ENCODE measurements around the gene CIP2A. TPM values are rescaled to one million over a fixed set of nuclear protein-coding genes. Genes with fewer than 3 reads are reported as not detected.

CIP2A gene
- total and polyA plus RNA-seq, 2 donors from 2014 or later = 0.82 to 3.5 TPM

DNA sequence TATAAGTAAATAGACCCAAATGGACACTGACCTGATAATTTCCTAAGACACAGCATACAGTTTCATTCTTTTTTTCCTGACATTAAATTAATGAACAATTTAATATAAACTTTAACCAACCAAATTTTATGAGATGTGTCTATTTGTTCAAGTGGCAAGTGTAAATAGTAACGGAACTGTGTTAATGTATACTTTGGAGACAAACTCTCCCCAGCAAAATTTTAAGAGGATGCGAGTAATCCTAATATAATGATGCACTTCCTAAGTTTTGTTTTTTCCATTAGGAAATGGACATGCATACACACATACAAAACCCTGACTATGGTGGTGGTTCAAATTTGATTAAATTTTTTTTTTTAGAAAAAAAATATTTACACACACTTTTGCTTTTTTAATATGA, 40.4 kb downstream of the CIP2A start:
- Histone ChIP-seq H3K4me3 (ENCODE audit: low read length in 3 of 3) (no peak overlapping the region), H3K9me3 (ENCODE audit: control insufficient read depth in 2 of 3, insufficient read depth in 1 of 3, low read length in 3 of 3) (no peaks in the 10 kb centered on the region), H3K27ac (ENCODE audit: low read depth in 2 of 2, low read length in 2 of 2) (no peak overlapping the region), H3K4me1 (ENCODE audit: control insufficient read depth in 2 of 3, insufficient read depth in 2 of 3, low read depth in 1 of 3, low read length in 3 of 3) (no peaks in the 10 kb centered on the region), H3K36me3 (ENCODE audit: control insufficient read depth in 2 of 3, insufficient read depth in 3 of 3, low read length in 3 of 3) (no peaks in the 10 kb centered on the region), H3K9ac (ENCODE audit: low read length in 3 of 3) (no peak overlapping the region), H3K27me3 (ENCODE audit: control insufficient read depth, insufficient read depth, low read length) (no peaks in the 10 kb centered on the region)
- TF ChIP-seq CTCF (IDR thresholded peaks at IDR 0.05; ENCODE audit: borderline replicate concordance, extremely low read depth, insufficient read depth) = no peak
- no peak for DNase-seq
- intact Hi-C loops (cut with DNase I) = no loop called here
- FAIRE-seq = peak; percentile 13

GRCh38 chr3:108548304-108548703, 40.9 kb downstream of the CIP2A start:
- Histone ChIP-seq H3K4me3 (ENCODE audit: low read length in 3 of 3) (no peak overlapping the region), H3K9ac (ENCODE audit: low read length in 3 of 3) (no peak overlapping the region), H3K9me3 (ENCODE audit: control insufficient read depth in 2 of 3, insufficient read depth in 1 of 3, low read length in 3 of 3) (no peaks in the 10 kb centered on the region), H3K27me3 (ENCODE audit: control insufficient read depth, insufficient read depth, low read length) (no peaks in the 10 kb centered on the region), H3K4me1 (ENCODE audit: control insufficient read depth in 2 of 3, insufficient read depth in 2 of 3, low read depth in 1 of 3, low read length in 3 of 3) (no peaks in the 10 kb centered on the region), H3K27ac (ENCODE audit: low read depth in 2 of 2, low read length in 2 of 2) (no peak overlapping the region), H3K36me3 (ENCODE audit: control insufficient read depth in 2 of 3, insufficient read depth in 3 of 3, low read length in 3 of 3) (no peaks in the 10 kb centered on the region)
- intact Hi-C loops (cut with DNase I) = no loop called here
- DNase-seq (no peak), FAIRE-seq (no peak)
- TF ChIP-seq CTCF (IDR thresholded peaks at IDR 0.05; ENCODE audit: borderline replicate concordance, extremely low read depth, insufficient read depth) = no peak

DNA sequence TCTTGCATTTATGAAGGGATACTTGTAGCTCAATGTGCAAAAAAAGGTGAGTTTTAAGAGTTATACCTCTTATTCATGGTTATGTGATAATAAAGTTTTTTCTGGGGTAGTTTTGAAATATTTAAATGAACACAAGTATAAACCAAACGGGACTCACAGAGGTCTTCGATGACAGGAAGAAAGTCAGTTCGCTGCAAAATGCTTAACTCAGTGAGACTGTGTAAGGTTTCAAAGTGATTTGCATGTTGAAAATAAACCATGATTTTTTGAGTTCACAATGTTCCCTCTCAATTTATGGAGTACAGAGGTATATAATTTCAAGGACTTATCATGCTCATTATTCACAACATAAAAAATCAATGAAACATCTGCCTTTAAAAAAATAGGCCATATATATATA, 42.5 kb downstream of the CIP2A start:
- TF ChIP-seq CTCF (IDR thresholded peaks at IDR 0.05; ENCODE audit: borderline replicate concordance, extremely low read depth, insufficient read depth) = no peak
- Histone ChIP-seq H3K27ac (ENCODE audit: low read depth in 2 of 2, low read length in 2 of 2) (no peak overlapping the region), H3K27me3 (ENCODE audit: control insufficient read depth, insufficient read depth, low read length) (no peaks in the 10 kb centered on the region), H3K9me3 (ENCODE audit: control insufficient read depth in 2 of 3, insufficient read depth in 1 of 3, low read length in 3 of 3) (no peaks in the 10 kb centered on the region), H3K4me1 (ENCODE audit: control insufficient read depth in 2 of 3, insufficient read depth in 2 of 3, low read depth in 1 of 3, low read length in 3 of 3) (no peaks in the 10 kb centered on the region), H3K9ac (ENCODE audit: low read length in 3 of 3) (no peak overlapping the region), H3K36me3 (ENCODE audit: control insufficient read depth in 2 of 3, insufficient read depth in 3 of 3, low read length in 3 of 3) (no peaks in the 10 kb centered on the region), H3K4me3 (ENCODE audit: low read length in 3 of 3) (peak overlapping the region in 2 of 3 donors; percentile 22 to 47)
- DNase-seq = no peak
- no peak for FAIRE-seq
- intact Hi-C loops (cut with DNase I) = no loop called here

GRCh38 chr3:108546247-108546646, 43.0 kb downstream of the CIP2A start:
- no peaks in the 10 kb centered on the region for H3K4me1 ChIP-seq (ENCODE audit: control insufficient read depth in 2 of 3, insufficient read depth in 2 of 3, low read depth in 1 of 3, low read length in 3 of 3)
- no peaks in the 10 kb centered on the region for H3K27me3 ChIP-seq (ENCODE audit: control insufficient read depth, insufficient read depth, low read length)
- H3K9ac ChIP-seq (ENCODE audit: low read length in 3 of 3) = no peak overlapping the region
- no peak overlapping the region for H3K27ac ChIP-seq (ENCODE audit: low read depth in 2 of 2, low read length in 2 of 2)
- FAIRE-seq (no peak), DNase-seq (no peak)
- H3K4me3 ChIP-seq (ENCODE audit: low read length in 3 of 3) = peak overlapping the region in 2 of 3 donors; percentile 22 to 47
- no peaks in the 10 kb centered on the region for H3K9me3 ChIP-seq (ENCODE audit: control insufficient read depth in 2 of 3, insufficient read depth in 1 of 3, low read length in 3 of 3)
- TF ChIP-seq CTCF (IDR thresholded peaks at IDR 0.05; ENCODE audit: borderline replicate concordance, extremely low read depth, insufficient read depth) = no peak
- intact Hi-C loops (cut with DNase I) = no loop called here
- no peaks in the 10 kb centered on the region for H3K36me3 ChIP-seq (ENCODE audit: control insufficient read depth in 2 of 3, insufficient read depth in 3 of 3, low read length in 3 of 3)
